ENCODE measurements around the gene PPP4R2.

DNA sequence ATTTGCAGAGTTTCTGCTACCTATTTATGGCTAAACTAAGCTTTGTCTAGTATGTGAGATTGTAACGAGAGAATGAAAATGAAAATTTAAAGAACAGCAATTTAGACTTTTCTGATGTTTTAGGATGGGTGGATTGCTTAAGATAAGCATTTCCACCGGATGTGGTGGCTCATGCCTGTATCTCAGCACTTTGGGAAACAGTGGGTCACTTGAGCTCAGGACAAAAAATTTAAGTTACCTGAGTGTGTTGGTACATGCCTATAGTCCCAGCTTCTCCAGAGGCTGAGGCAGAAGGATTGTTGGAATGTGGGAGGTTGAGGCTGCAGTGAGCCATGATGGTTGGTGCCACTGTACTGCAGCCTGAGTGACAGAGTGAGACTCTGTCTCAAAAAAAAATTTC lies 3.3 kb downstream of the PPP4R2 start:
- TF ChIP-seq, protein P1, sequence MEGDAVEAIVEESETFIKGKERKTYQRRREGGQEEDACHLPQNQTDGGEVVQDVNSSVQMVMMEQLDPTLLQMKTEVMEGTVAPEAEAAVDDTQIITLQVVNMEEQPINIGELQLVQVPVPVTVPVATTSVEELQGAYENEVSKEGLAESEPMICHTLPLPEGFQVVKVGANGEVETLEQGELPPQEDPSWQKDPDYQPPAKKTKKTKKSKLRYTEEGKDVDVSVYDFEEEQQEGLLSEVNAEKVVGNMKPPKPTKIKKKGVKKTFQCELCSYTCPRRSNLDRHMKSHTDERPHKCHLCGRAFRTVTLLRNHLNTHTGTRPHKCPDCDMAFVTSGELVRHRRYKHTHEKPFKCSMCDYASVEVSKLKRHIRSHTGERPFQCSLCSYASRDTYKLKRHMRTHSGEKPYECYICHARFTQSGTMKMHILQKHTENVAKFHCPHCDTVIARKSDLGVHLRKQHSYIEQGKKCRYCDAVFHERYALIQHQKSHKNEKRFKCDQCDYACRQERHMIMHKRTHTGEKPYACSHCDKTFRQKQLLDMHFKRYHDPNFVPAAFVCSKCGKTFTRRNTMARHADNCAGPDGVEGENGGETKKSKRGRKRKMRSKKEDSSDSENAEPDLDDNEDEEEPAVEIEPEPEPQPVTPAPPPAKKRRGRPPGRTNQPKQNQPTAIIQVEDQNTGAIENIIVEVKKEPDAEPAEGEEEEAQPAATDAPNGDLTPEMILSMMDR (IDR thresholded peaks at IDR 0.05): no peak
- no peak for TF ChIP-seq EZH2 (IDR thresholded peaks at IDR 0.05)
